HG02973 (cell line): ENCODE data around the gene NPPB.

Experiments
- ATAC-seq: cut with Tn5 transposase; IDR thresholded peaks from one replicate; pipeline ENCODE4 v1.9.1; 2021; ENCODE audit warnings: moderate library complexity; ENCODE audit not compliant: unreplicated experiment

NPPB gene

DNA sequence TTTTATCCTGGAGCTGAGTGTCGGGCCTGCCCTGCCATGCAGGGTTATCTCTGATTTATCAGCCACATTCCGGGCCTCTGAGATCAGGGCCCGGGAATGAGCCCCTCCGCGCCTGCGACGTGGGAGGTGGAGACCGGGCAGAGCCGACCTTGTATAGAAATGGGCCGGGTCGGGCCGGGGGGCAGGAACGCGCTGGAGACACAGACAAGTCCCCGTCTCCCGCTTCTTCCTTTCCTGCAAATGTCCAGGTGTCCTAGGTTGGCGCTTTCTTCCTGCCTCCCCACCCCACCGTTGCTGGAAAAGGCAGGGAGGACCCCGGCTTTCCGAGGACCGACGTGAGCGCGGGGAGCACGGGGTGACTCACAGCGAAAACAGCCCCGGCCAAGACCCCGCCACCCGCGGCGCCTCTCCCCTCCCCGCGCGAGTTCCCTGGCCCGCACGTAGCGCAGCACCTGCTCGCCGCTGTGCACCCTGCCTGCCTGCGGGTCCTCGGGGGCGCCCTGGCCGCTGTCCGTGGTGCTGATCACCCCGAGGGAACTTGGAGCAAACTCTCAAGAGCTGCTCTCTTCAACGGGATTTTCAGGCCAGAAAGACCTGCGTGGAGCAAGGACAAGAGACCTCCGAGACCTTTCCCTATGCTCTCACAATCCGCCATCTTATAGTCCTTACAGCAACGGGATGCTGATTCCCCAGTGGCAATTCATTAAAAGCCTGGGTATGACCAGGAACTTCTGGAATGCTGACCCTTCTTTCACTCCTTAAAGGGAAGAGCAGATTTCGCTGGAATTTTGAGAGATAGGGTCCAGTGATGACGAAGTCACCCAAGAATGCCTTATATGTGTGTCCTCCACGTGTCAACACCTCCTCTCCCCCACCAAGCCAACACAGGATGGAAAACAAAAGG lies 475 bp upstream of the NPPB start:
- no peak for ATAC-seq

DNA sequence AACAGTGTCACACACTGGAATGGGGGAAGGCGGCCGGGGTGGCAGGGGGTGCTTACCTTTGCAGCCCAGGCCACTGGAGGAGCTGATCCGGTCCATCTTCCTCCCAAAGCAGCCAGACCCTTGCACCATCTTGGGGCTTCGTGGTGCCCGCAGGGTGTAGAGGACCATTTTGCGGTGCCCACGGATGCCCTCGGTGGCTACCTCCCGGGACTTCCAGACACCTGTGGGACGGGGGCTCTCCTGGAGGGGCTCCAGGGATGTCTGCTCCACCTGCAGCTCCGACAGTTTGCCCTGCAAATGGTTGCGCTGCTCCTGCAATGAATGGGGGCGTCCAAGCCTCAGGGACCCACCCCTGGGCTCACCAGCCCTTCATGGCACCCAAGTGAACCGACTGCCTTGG lies 587 bp downstream of the NPPB start:
- no peak for ATAC-seq

DNA sequence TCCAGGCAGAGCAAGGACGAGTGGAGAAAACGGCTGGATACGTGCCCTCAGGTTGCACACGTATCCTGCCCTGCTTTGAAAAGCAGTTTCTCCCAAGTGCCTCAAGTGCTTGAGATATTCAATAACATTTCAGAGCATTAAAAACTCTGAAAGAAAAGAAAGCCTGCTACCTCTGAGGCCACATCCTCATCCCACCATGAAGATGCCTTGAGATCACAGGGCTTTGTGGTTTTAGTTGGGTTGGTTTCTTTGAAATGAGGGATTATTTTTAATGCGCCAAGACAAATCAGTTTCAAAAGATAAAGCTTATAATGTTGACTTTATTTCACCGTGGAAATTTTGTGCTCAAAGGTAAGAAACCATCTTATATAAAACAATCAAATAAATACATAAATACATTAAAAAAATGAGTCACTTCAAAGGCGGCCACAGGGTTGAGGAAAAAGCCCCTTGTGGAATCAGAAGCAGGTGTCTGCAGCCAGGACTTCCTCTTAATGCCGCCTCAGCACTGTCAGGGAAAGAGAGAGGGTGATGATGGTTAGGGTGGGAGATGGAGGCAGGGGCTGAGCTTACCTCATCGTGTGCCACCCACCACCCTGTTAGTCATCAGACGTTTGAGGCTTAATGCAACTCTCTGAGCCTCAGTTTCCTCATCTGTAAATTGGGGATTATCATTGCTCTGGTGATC lies 1.4 kb downstream of the NPPB start:
- no peak for ATAC-seq

DNA sequence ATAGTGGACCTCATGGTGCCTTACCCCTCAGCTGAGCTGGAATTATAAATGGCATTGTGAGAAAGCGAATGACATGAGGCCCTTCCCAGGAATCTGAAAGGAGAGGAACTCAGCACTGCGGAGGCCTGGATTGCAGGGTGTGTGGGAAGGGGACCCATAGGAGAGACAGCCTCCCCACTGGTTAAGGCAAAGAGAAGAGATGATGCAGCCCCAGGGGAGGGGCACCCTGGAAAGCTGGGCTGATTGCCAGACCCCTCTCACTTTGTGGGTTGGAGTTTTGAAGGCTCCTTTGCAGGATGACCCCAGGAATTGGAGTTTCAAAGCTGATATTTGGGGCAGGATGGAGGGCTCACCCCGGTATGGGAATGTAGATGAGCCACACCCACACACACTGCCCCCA lies 2.0 kb downstream of the NPPB start:
- no peak for ATAC-seq

DNA sequence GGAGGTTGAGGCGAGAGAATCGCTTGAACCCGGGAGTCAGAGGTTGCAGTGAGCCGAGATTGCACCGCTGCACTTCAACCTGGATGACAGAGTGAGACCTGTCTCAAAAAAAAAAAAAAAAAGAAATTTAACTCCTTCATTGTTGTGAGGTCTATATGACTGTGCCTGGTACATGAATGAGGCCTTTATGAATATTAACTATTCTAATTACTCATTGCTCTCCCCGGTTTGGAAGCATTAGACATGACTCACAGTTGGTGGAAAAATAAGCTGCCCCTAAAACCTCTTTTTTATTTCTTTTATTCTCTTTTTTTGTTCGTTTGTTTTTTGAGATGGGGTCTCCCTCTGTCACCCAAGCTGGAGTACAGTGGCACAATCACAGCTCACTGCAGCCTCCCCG lies 3.3 kb downstream of the NPPB start:
- no peak for ATAC-seq

DNA sequence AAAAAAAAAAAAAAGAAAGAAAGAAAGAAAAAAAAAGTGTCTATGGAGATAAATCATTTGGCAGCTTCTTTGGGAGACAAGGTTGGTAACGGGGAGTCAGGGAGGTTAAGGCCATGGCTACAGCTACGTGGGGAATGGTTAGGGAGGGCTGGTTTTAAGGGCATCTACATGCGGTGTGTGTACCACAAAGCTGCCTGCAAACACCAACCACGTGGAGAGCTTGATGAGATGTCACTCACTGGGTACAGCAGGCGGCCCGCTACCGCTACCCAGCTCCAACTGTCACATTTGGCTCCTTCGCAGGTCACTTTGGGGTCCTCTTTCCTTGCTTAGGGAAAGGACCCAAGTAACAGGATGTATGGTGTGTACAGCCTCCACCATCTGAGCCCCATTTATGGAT lies 4.2 kb downstream of the NPPB start:
- ATAC-seq: no peak

DNA sequence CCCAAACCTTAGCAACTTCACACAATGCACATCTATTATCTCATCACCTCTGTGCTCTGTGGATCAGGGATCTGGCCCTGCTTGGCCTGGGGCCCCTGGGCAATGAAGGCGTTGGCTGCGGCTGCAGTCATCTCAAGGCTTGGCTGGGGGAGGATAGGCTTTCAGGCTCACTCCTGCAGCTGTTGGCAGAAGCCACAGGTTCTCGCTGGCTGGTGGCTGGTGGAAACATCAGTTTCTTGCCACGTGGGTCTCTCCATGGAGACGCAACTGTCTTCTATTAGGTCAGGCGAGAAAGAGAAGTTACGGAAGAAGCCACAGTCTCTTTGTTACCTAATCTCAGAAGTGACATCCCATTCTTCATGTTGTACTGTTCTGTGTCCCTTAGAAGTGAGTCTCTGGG lies 7.6 kb downstream of the NPPB start:
- no peak for ATAC-seq

DNA sequence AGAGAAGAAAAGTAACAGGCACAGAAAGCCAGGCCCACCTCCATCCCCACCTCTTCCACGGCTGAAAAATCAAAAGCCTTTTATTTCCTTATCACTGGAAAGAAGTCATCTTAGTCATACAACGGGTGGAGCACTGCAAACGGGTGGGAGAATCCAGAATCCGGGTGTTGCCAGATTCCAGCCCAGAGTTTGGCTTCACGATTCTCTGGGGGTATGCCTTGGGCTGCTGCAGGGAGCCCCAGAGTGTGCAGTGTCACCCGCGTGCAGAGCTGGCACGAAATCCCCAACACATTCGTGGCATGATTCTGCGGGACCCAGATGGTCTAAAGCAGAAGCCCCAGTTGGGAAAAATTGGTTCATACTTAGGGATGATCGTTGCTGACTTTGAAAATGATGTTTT lies 8.6 kb downstream of the NPPB start:
- ATAC-seq: no peak

DNA sequence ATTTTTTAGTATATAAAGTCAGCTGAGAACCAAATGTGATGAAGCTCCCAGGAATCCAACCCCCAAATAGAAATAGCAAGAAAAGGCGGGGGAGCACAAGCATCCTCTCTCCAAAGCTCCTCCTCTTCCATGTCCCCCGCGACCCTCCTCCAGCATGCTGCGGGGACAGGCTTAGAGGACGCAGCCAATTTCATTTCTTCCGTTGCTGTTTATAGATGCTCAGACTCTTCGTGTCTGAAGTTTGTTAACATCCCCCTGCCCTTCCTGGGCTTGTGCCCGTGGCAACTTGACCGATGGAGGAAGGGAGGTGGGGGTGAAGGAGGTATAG lies 10.4 kb downstream of the NPPB start:
- ATAC-seq: no peak

DNA sequence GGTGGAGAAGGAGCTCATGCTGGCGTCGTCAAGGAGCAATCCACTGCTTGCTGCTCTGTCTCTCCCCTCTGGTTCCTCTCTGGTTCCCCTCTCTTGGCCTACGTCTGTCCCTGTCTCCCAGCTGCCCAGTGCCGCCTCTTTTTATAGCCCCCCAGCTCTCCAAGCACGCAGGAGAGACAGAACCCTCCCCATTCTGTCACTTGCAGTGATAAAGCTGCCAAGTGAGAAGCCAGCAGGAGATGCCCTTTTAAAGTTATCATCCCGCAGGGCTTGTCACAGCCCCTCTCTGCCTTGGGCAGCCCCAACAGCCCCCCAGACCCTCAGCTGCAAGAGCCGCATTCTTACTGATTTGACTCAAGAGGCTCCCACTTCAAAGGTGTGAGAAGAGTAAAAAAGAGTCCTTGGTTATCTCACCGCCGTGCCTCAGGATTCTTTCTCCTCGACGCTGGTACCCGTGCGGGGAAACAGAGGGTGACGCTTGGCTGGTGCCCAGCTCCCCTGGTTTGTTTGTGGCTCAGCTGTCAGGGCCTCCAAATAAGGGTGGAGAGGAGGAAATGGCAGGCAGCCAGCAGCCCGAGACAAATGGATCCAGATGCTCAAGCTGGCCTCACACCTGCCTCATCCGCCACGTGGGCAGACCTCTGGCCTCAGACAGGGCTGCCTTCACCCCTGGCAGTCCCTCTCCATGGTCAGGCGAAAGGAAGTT lies 10.9 kb downstream of the NPPB start, which contains the start of gene NPPA:
NPPA (minus strand) TSS at position 117 of the 706 bp plus-strand sequence; CDS start at position 18, 99 bp downstream.
- no peak for ATAC-seq

DNA sequence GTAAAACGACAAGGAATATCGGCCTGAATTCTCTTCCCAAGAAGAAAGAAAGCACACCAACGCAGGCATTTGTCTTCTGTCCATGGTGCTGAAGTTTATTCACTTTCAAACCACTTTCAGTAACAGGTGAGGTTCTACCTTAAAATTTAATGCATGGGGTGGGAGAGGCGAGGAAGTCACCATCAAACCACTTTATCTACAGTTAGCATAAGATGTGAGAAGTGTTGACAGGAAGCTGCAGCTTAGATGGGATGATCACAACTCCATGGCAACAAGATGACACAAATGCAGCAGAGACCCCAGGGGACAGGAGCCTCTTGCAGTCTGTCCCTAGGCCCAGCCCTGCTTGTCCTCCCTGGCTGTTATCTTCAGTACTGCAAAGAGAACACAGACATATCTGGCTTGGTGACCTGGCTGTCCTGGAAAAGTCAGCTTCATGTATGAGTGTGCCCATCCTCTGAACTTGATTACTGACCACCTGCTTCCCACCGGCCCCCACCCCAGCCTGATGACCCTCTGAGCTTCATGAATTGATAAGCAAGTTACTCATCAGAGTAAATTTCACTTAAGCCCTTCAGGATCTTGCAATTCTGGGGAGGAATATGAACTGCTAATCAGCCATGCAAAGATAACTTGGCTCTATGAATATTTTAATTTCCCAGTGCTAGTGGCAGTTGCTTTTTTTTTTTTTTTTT lies 13.0 kb downstream of the NPPB start:
- no peak for ATAC-seq

DNA sequence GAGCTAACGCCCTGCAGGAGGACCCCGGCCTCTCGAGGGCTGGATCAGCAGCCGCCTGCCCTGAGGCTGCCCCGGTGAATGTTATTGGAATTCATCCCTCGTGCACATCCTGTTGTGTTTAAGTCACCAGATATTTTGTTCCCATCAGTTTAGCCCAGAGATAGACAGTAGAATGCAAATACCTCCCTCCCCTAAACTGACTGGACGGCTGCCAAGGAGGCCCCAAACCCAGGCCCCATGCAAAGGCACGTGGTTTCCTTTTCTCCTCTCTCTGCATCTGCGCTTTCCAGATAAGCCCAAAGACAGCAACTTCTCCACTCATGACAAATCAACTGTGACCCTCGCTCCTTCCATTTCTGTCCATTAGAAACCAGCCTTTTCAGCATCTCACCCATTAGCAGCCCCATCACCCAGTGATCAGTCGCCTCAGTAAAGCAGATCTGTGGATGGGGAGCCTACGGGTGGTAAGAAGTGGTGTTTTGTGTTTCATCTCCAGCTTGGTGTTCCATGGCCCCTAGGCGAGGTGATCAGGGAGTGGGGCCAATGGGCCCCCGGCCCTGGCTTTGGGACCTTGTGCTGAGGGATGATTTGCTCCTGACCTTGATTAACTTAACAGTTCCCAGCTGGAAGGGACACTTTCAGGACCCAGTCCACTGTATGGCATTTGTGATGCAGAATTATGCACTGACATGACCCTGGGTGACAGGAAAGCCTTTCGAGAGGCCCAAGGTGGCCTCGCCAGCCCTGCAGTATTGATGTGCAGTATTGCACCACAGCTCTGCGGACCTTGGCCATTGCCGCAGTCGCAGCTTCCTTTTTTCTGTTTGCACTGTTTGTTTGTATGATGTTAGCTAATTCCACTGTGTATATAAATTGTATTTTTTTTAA lies 16.3 kb downstream of the NPPB start:
- ATAC-seq: no peak

DNA sequence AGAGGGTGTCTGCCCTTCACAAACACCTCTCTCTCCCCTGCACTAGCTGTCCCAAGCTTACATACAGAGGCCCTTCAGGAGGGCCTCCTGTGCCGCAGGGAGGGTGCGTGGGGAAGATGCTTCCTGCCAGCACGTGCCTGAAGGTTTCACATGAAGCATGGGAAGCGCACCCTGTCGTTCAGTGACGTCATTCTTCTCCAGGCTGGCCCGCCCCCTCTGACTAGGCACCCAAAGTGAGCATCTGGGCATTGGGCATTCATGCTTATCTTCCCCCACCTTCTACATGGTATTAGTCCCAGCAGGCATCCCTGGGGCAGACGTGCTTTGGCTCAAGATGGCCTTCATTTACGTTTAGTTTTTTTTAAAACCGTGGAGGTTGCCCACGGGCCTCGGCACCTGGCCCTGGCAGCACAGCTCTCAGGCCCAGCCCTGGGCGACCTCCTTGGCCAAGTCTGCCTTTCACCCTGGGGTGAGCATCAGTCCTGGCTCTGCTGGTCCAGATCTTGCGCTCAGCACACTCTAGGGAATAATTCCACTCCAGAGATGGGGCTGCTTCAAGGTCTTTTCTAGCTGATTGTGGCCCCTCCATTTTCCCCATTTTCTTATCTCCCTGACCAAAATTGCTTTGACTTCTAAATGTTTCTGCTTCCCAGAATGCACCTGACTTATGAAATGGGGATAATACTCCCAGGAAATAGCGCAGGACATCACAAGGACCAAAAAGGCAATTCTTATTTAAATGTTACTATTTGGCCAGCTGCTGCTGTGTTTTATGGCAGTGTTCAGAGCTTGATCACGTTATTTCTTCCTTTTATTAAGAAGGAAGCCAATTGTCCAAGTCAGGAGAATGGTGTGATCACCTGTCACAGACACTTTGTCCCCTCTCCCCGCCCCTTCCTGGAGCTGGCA lies 17.2 kb downstream of the NPPB start:
- no peak for ATAC-seq

DNA sequence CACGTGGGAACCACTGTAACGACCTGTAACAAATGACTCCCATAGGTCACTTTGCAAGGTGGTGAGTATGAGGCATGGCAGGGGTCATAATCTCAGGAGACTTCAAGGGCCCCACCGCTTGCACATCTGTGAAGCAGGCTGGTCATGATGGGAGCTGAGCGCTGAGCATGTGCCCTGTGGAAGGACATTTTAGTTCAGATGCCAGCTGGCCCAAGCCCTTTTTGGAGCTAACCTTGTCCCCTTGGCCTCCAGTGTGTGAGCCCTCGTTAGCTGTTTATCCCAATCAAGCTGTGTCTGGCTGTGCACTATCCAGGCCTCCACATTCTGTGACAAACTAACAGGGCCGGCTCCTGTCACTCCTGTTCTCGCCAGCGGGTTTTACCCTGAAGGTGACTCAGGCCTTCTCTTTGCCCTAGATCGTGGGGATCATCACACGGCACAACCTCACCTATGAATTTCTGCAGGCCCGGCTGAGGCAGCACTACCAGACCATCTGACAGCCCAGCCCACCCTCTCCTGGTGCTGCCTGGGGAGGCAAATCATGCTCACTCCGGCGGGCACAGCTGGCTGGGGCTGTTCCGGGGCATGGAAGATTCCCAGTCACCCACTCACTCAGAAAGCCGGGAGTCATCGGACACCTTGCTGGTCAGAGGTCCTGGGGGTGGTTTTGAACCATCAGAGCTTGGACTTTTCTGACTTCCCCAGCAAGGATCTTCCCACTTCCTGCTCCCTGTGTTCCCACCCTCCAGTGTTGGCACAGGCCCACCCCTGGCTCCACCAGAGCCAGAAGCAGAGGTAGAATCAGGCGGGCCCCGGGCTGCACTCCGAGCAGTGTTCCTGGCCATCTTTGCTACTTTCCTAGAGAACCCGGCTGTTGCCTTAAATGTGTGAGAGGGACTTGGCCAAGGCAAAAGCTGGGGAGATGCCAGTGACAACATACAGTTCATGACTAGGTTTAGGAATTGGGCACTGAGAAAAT lies 18.7 kb downstream of the NPPB start:
- no peak for ATAC-seq

DNA sequence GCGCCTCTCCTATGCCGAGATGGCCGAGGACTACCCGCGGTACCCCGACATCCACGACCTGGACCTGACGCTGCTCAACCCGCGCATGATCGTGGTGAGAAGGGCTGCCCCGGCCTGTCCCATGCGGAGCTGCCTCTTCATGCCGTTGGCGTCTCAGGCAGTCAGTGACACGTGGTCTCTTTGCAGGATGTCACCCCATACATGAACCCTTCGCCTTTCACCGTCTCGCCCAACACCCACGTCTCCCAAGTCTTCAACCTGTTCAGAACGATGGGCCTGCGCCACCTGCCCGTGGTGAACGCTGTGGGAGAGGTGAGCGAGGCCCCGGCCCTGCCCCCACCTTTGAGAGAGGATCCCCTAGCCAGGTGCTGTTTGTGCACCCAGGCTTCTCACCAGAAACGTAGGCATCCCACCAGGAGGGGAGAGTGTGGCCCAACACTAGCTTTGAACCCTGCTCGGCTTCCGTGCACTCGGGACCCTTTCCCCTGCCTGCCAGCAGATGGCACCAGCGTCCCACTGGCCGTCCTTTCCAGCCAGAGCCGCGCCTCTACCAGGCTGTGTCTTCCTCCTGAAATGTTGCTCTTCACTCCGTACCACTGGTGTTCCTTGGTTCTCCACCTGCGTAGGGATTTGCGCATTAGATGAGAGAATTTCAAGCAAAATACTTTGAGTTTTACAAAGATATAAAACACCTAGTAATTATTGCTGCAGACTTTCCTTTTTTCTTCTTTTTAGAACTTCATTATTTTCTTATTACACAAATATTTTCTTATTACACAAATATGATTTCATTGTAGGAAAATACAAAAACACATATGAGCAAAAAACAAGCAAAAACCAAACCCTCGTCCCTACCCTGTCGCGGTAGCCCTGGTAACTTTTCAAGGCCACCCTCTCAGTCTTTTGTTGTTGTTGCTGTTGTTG lies 20.1 kb downstream of the NPPB start:
- ATAC-seq: no peak

DNA sequence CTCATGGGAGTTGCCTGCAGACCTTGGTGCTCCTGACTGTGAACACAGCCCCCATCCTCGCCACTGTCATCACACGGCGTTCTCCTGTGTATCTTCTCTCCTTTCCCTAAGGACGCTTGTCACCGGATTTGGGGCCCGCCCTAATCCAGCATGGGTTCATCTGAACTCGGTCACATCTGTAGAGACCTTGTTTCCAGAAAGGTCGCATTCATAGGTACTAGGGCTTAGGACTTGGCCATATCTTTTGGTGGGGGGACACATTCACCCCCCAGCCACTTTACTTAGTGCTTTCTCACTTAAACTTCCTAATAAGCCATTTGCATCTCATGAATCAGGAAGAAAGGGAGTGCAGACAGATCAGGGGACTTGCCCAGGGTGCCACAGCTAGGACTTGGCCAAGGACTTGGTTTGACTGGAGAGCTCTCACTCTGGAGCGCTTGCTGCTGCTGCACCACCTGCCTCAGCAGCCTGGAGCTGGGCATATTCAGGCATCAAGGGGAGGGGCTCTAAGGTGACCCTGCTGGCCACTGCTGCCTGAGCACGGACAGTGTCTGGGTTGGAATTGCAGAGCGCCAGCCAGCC lies 20.9 kb downstream of the NPPB start:
- ATAC-seq: no peak
